T-cell (primary cell): Measurements from ENCODE around the gene HLA-G. TPM values are rescaled to one million over a fixed set of nuclear protein-coding genes. Genes with fewer than 3 reads are reported as not detected.

Source experiments
- ATAC-seq, 4 experiments: fragments of 200-7000 bp in 3 of 4; fragments of 150-1000 bp in 1 of 4; cut with Tn5 transposase; replicated peaks in 1 of 4; 1 replicate in 3 of 4; 2 replicates in 1 of 4; pipeline ENCODE4 v1.10.0; 2021; ENCODE audit warnings: moderate library complexity in 3 of 4, mild to moderate bottlenecking in 2 of 4, moderate number of reproducible peaks in 1 of 4
- CTCF ChIA-PET, 2 donors: fragments of 300-600 bp; sonication (Branson Sonifier 250); formaldehyde crosslinking; loops; one replicate each; lab custom pipeline; 2022; ENCODE audit warnings: antibody characterized with exemption in 2 of 2; lab: Charles Lee
- POLR2A ChIA-PET, 2 donors: fragments of 300-600 bp; sonication (Branson Sonifier 250); formaldehyde crosslinking; loops; one replicate each; lab custom pipeline; 2022; ENCODE audit warnings: antibody characterized with exemption in 2 of 2; lab: Charles Lee
- DNase-seq, 35 experiments: peaks; one replicate each; pipeline versions ENCODE4 v3.0.0 to v3.0.0-alpha.2; 2013 to 2023
- H3K27ac ChIP-seq: one replicate; pipeline ENCODE4 v1.5.1; 2013; ENCODE audit warnings: low read length
- H3K27me3 ChIP-seq, 2 experiments: replicated peaks in 1 of 2; 1 replicate in 1 of 2; 2 replicates in 1 of 2; pipeline versions ENCODE4 v1.6.1 to v1.7.0; 2013; ENCODE audit warnings: low read length in 1 of 2, mixed read lengths in 1 of 2; ENCODE audit not compliant: control insufficient read depth in 2 of 2, insufficient read depth in 2 of 2; ENCODE audit errors: extremely low read depth in 1 of 2
- H3K36me3 ChIP-seq, 2 donors: 1 replicate in 1 of 2; 2 replicates in 1 of 2; pipeline versions ENCODE4 v1.6.1 to v1.7.0; 2013; ENCODE audit warnings: low read length in 1 of 2; ENCODE audit not compliant: control insufficient read depth in 2 of 2, insufficient read depth in 1 of 2; ENCODE audit errors: extremely low read depth in 1 of 2
- H3K4me1 ChIP-seq, 2 experiments: 1 replicate in 1 of 2; 2 replicates in 1 of 2; pipeline versions ENCODE4 v1.6.1 to v1.7.0; 2013; ENCODE audit warnings: low read length in 2 of 2, mixed read lengths in 1 of 2; ENCODE audit not compliant: insufficient read depth in 2 of 2, control insufficient read depth in 1 of 2; ENCODE audit errors: extremely low read depth in 1 of 2
- H3K4me3 ChIP-seq, 2 donors: 1 replicate in 1 of 2; 2 replicates in 1 of 2; pipeline versions ENCODE4 v1.5.1 to v1.7.0; 2013; ENCODE audit warnings: mild to moderate bottlenecking in 2 of 2, low read length in 1 of 2, moderate library complexity in 1 of 2; ENCODE audit not compliant: control insufficient read depth in 1 of 2; ENCODE audit errors: extremely low read depth in 1 of 2
- H3K9me3 ChIP-seq: 2 replicates; pipeline ENCODE4 v1.7.0; 2013
- H3K27ac Mint-ChIP-seq, 2 donors: one replicate each; pipeline ENCODE4 v1.8.0; 2020 to 2021; ENCODE audit warnings: mild to moderate bottlenecking in 2 of 2, mixed read lengths in 2 of 2
- H3K27me3 Mint-ChIP-seq, 2 donors: one replicate each; pipeline ENCODE4 v1.8.0; 2021 to 2022; ENCODE audit warnings: mixed read lengths in 2 of 2
- H3K36me3 Mint-ChIP-seq: one replicate; pipeline ENCODE4 v1.8.0; 2021; ENCODE audit warnings: mixed read lengths
- H3K4me1 Mint-ChIP-seq, 3 donors: one replicate each; pipeline ENCODE4 v1.8.0; 2020 to 2022; ENCODE audit warnings: mixed read lengths in 3 of 3, mild to moderate bottlenecking in 1 of 3
- H3K4me3 Mint-ChIP-seq, 3 donors: one replicate each; pipeline ENCODE4 v1.8.0; 2020 to 2022; ENCODE audit warnings: mild to moderate bottlenecking in 3 of 3, mixed read lengths in 3 of 3, moderate library complexity in 3 of 3
- H3K9me3 Mint-ChIP-seq, 3 donors: one replicate each; pipeline ENCODE4 v1.8.0; 2020 to 2022; ENCODE audit warnings: mixed read lengths in 3 of 3
- WGBS: methylation state at CpG from one replicate; pipeline ENCODE4 v1.1.5; 2013; ENCODE audit warnings: missing lambda C conversion rate; ENCODE audit not compliant: insufficient coverage; 5-methylcytosine and 5-hydroxymethylcytosine counted together
- total RNA-seq, 35 experiments: library from RNA in 6 of 35; stranded (reverse) in 6 of 35; fragments of 120-200 nt in 1 of 35; gene quantifications; one replicate each; pipeline versions ENCODE4 v1.2.1 to v1.2.4 and lab custom pipeline; 2013 to 2026

Gene HLA-G
- total RNA-seq, 5 donors from 2014 or later (not counting 1 experiment from before 2014, with no cell fraction given), result 0.23 to 3.5 (median 0.86) TPM; not detected in 1

DNA sequence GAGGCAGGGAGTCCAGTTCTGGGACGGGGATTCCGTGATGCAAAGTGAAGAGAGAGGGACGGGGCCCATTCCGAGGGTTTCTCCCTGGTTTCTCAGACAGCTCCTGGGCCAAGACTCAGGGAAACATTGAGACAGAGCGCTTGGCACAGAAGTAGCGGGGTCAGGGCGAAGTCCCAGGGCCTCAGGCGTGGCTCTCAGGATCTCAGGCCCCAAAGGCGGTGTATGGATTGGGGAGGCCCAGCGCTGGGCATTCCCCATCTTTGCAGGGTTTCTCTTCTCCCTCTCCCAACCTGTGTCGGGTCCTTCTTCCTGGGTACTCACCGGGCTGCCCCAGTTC, 35.9 kb upstream of the HLA-G start:
- DNase-seq (peak in 1 of 35 experiments; percentile 6), ATAC-seq (no peak)
- H3K9me3 ChIP-seq, result no peaks in the 10 kb centered on the region
- ChIA-PET CTCF (interaction anchor here in 1 of 2 donors (0.6 kb wide), 1 partner anchor 70 kb away, joined by 4 read pairs; no protein-coding TSS in a partner anchor), POLR2A (interaction anchor here in 1 of 2 donors (1.1 kb wide), 1 partner anchor 150 kb away, joined by 6 read pairs; no protein-coding TSS in a partner anchor)
- peaks cover 5% of the 10 kb centered on the region for H3K36me3 Mint-ChIP-seq
- peaks cover 22 to 26% of the 10 kb centered on the region in 2 experiments for H3K27me3 ChIP-seq
- WGBS, result 76% methylated on average over 12 of the region's 12 CpGs
- H3K27me3 Mint-ChIP-seq, result peaks cover 10 to 20% of the 10 kb centered on the region in 2 donors
- H3K4me3 Mint-ChIP-seq, result peak overlapping the region; percentile 84 to 86 (median 85)
- H3K4me3 ChIP-seq, result peak overlapping the region in 1 of 2 donors; percentile 96
- peaks cover 0 to 18% of the 10 kb centered on the region in 2 experiments for H3K4me1 ChIP-seq
- H3K27ac ChIP-seq, result no peak overlapping the region
- H3K27ac Mint-ChIP-seq, result peak overlapping the region; percentile 16 to 64
- H3K9me3 Mint-ChIP-seq, result peaks cover 0 to 11% (median 4%) of the 10 kb centered on the region in 3 donors
- no peaks in the 10 kb centered on the region for H3K36me3 ChIP-seq
- peaks cover 16 to 21% (median 17%) of the 10 kb centered on the region in 3 donors for H3K4me1 Mint-ChIP-seq

DNA sequence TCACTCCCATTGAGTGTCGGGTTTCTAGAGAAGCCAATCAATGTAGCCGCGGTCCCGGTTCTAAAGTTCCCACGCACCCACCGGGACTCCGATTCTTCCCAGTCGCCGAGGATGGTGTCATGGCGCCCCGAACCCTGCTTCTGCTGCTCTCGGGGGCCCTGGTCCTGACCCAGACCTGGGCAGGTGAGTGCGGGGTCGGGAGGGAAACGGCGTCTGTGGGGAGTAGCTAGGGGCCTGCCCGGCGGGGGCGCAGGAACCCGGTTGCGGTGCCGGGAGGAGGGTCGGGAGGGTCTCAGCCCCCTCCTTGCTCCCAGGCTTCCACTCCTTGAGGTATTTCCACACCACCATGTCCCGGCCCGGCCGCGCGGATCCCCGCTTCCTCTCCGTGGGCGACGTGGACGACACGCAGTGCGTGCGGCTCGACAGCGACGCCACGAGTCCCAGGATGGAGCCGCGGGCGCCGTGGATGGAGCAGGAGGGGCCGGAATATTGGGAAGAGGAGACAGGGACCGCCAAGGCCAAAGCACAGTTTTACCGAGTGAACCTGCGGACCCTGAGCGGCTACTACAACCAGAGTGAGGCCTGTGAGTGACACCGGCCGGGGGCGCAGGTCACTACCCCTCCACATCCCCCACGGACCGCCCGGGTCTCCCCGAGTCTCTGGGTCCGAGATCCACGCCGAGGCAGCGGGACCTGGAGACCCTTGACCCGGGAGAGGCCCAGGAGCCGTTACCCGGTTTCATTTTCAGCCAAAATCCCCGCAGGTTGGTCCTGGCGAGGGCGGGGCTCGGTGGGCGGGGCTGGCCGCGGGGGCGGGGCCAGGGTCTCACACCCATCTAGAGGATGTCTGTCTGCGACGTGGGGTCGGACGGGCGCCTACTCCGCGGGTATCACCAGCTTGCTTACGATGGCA, 35.2 kb upstream of the HLA-G start:
- Mint-ChIP-seq H3K27ac (peak overlapping the region; percentile 77 to 83), H3K4me3 (peak overlapping the region; percentile 84 to 86 (median 85)), H3K9me3 (peaks cover 0 to 11% (median 4%) of the 10 kb centered on the region in 3 donors), H3K4me1 (peaks cover 16 to 21% (median 17%) of the 10 kb centered on the region in 3 donors), H3K27me3 (peaks cover 14 to 23% of the 10 kb centered on the region in 2 donors), H3K36me3 (peaks cover 5% of the 10 kb centered on the region)
- 4% methylated on average over 68 of the region's 79 CpGs for WGBS
- Histone ChIP-seq H3K27me3 (peaks cover 22 to 26% of the 10 kb centered on the region in 2 experiments), H3K27ac (peak overlapping the region; percentile 84), H3K9me3 (no peaks in the 10 kb centered on the region), H3K36me3 (no peaks in the 10 kb centered on the region), H3K4me1 (peaks cover 0 to 18% of the 10 kb centered on the region in 2 experiments), H3K4me3 (peak overlapping the region; percentile 53 to 96)
- ATAC-seq (peak; percentile 87 to 95 (median 88)), DNase-seq (peak; percentile 49 to 86 (median 73))
- ChIA-PET CTCF (interaction anchor here in 1 of 2 donors (0.5 kb wide), 1 partner anchor 51 kb away, joined by 3 read pairs; no protein-coding TSS in a partner anchor), POLR2A (no interaction called here)

DNA sequence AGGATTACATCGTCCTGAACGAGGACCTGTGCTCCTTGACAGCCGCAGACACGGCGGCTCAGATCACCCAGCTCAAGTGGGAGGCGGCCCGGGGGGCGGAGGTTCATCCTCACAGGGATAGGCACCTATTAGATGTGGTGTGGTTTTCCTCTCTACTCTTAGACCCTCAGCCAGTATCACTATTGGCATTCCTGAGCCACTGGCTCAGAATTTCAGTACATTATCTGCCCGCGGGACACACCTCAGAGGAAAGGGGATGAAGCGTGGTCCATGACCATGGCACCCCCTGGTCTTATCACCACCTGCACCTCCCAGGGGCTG, 34.6 kb upstream of the HLA-G start:
- Histone ChIP-seq H3K4me1 (peaks cover 0 to 18% of the 10 kb centered on the region in 2 experiments), H3K27ac (no peak overlapping the region), H3K4me3 (peak overlapping the region; percentile 26 to 96), H3K9me3 (no peaks in the 10 kb centered on the region), H3K27me3 (peaks cover 21 to 26% of the 10 kb centered on the region in 2 experiments), H3K36me3 (no peaks in the 10 kb centered on the region)
- no peak for ATAC-seq
- DNase-seq, result no peak
- peaks cover 0 to 9% (median 4%) of the 10 kb centered on the region in 3 donors for H3K9me3 Mint-ChIP-seq
- peaks cover 5% of the 10 kb centered on the region for H3K36me3 Mint-ChIP-seq
- peaks cover 13 to 23% of the 10 kb centered on the region in 2 donors for H3K27me3 Mint-ChIP-seq
- peak overlapping the region; percentile 82 to 85 (median 84) for H3K4me3 Mint-ChIP-seq
- H3K4me1 Mint-ChIP-seq, result peaks cover 16 to 21% (median 17%) of the 10 kb centered on the region in 3 donors
- ChIA-PET POLR2A (no interaction called here), CTCF (interaction anchor here in 1 of 2 donors (0.5 kb wide), 1 partner anchor 51 kb away, joined by 3 read pairs; no protein-coding TSS in a partner anchor)
- peak overlapping the region; percentile 24 to 77 for H3K27ac Mint-ChIP-seq
- 54% methylated on average over 5 of the region's 11 CpGs for WGBS

DNA sequence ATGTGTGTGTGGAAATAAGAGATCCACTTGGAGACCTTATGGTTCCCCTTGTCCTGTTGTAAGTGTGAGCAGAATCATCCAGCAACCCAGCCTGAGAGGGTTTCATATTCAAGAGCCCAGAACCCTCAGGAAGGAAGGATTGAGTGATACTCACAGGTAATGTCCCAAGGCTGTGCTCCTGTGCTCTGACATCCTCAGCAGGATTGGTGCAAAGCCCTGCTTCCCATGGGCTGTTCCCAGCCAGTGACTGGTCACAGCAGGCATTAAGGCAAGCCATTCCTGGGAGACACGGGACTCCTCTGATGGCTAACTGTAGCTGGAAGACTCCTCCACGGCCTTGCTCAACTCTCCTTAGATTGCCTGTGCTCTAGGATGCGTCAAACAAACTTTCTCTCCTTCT, 33.8 kb upstream of the HLA-G start:
- peaks cover 0 to 4% (median 2%) of the 10 kb centered on the region in 3 donors for H3K9me3 Mint-ChIP-seq
- H3K4me3 Mint-ChIP-seq, result peak overlapping the region; percentile 28 to 84 (median 52)
- no peak overlapping the region for H3K27ac ChIP-seq
- WGBS, result 56% methylated on average over 3 of the region's 3 CpGs
- peaks cover 18 to 27% of the 10 kb centered on the region in 2 experiments for H3K27me3 ChIP-seq
- ChIA-PET CTCF (no interaction called here), POLR2A (interaction anchor here in 1 of 2 donors (0.8 kb wide), 1 partner anchor 11 kb away, joined by 4 read pairs; no protein-coding TSS in a partner anchor)
- no peak overlapping the region for H3K4me3 ChIP-seq
- H3K27ac Mint-ChIP-seq, result no peak overlapping the region
- no peaks in the 10 kb centered on the region for H3K9me3 ChIP-seq
- H3K27me3 Mint-ChIP-seq, result peaks cover 12 to 29% of the 10 kb centered on the region in 2 donors
- H3K36me3 ChIP-seq, result no peaks in the 10 kb centered on the region
- peaks cover 0 to 18% of the 10 kb centered on the region in 2 experiments for H3K4me1 ChIP-seq
- peaks cover 1% of the 10 kb centered on the region for H3K36me3 Mint-ChIP-seq
- peaks cover 16 to 21% (median 17%) of the 10 kb centered on the region in 3 donors for H3K4me1 Mint-ChIP-seq
- ATAC-seq (no peak), DNase-seq (peak in 1 of 35 experiments; percentile 14)

DNA sequence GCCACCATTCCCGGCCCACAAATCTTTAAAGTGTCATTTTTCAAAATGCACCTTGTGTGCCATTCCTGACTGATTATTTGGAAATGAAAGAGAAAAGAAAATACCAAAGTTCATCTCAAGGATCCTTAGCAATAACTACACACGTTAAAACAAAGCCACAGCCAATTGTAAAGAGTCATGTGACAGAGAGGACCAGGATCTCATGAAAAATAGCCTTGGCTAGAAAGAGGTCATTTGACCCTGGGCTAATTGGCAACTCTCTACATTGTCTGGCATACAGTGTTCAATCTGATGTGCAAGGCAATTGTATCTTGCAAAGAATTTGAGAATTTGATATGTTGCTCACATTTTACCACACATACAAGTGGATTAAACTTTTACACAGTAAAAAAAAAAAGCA, 31.6 kb upstream of the HLA-G start:
- Histone ChIP-seq H3K4me3 (no peak overlapping the region), H3K9me3 (no peaks in the 10 kb centered on the region), H3K4me1 (peaks cover 0 to 18% of the 10 kb centered on the region in 2 experiments), H3K36me3 (no peaks in the 10 kb centered on the region), H3K27me3 (peaks cover 11 to 41% of the 10 kb centered on the region in 2 experiments), H3K27ac (no peak overlapping the region)
- Mint-ChIP-seq H3K27ac (no peak overlapping the region), H3K9me3 (no peaks in the 10 kb centered on the region), H3K27me3 (peaks cover 9 to 31% of the 10 kb centered on the region in 2 donors), H3K36me3 (no peaks in the 10 kb centered on the region), H3K4me1 (peaks cover 13 to 19% (median 17%) of the 10 kb centered on the region in 3 donors), H3K4me3 (no peak overlapping the region)
- ChIA-PET POLR2A (no interaction called here), CTCF (no interaction called here)
- no CpG with 5 or more reads among the region's 2 CpGs for WGBS
- ATAC-seq (no peak), DNase-seq (no peak)

DNA sequence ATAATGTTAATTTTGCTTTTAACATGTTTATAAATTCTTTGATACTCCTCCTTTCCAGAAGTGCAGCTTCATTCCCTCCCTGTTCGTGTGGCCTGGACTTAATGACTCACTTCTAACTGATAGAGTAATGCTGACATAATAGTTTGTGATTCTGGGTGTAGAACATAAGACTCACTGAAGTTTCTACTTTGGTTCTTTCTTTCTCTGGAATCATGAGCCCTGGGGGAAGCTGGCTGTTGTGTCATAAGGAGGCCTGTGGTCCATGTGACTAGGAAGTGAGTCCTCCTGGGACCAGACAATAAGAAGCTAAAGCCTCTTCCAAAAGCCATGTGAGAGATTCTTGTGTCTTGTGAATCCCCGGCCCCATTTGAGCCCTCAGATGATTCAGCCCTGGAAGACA, 30.5 kb upstream of the HLA-G start:
- Histone ChIP-seq H3K36me3 (no peaks in the 10 kb centered on the region), H3K27me3 (peaks cover 11 to 41% of the 10 kb centered on the region in 2 experiments), H3K4me1 (peaks cover 0 to 11% of the 10 kb centered on the region in 2 experiments), H3K27ac (no peak overlapping the region), H3K9me3 (no peaks in the 10 kb centered on the region), H3K4me3 (no peak overlapping the region)
- peaks cover 9 to 31% of the 10 kb centered on the region in 2 donors for H3K27me3 Mint-ChIP-seq
- no peaks in the 10 kb centered on the region for H3K9me3 Mint-ChIP-seq
- ChIA-PET CTCF (no interaction called here), POLR2A (interaction anchor here in 1 of 2 donors (0.6 kb wide), 1 partner anchor 134 kb away, joined by 3 read pairs; no protein-coding TSS in a partner anchor)
- WGBS, result 0% methylated on average over 1 of the region's 2 CpGs
- DNase-seq, result no peak
- no peaks in the 10 kb centered on the region for H3K36me3 Mint-ChIP-seq
- peaks cover 7 to 9% (median 8%) of the 10 kb centered on the region in 3 donors for H3K4me1 Mint-ChIP-seq
- H3K4me3 Mint-ChIP-seq, result no peak overlapping the region
- no peak for ATAC-seq
- H3K27ac Mint-ChIP-seq, result no peak overlapping the region
